Stimulated activated CD4-positive, alpha-beta T cell treated with anti-CD3 and anti-CD28 coated beads, TNF-alpha, amount 100 ng/mL, for 4 hours (primary cell): ENCODE measurements around the gene MFSD6L.

ENCODE experiments used
- DNase-seq, 3 experiments: peaks; one replicate each; pipeline ENCODE4 v3.0.0-alpha.2; 2020; ENCODE audit warnings: low read depth in 3 of 3

Gene MFSD6L, protein sequence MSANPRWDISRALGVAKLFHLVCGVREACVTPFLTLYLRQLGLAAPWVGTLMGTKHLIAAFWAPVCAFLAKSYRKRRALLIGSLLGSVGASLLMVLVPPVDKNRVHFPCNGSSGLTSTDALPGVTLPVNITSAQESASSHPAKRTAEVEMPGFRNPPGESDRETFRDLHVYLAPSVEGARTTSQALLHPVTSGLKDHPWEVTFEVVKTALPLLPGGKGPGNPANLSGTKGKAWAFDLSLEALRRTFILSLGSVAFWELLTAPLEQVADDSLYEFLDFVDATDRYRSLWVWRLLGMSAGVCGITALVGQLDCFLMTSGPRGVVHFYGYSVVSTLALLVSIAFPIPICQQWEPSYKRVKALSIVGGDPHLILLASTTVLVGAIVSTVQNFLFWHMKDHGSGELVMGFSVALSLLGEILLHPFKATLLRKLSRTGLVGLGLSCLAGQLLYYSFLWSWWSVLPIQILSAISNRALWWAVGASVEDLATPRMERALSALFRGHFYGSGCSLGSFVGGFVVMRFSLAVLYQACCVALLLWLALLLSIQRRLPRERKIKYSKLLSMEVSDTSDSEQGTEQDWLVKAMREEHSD

GRCh38 chr17:8798846-8799569, at the start of gene MFSD6L:
Gene MFSD6L (minus strand): TSS chr17:8799365. CDS start chr17:8799120, 245 bp downstream.
- DNase-seq: no peak

GRCh38 chr17:8847891-8848290, 48.7 kb upstream of the MFSD6L start:
- no peak for DNase-seq

DNA sequence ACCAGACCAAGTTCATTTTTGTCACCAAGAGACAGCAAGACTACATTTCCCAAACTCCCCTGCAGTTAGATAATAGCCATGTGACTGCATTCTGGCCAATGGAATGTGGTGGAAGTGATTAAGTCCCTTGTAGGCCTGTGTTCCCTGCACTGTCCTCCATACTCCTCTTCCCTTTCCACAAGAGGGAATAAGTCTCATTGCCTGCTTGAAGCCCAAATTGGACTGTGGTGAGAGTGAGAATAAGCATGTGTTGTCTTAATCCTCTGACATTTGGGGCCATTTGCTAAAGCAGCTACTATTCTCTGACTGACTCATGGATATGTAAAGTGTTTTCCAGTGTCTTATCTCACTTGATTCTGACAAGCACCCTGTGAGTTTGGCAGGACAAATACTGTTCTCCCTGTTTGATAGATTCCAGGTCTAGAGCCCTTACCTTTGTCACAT, 47.6 kb upstream of the MFSD6L start:
- no peak for DNase-seq

DNA sequence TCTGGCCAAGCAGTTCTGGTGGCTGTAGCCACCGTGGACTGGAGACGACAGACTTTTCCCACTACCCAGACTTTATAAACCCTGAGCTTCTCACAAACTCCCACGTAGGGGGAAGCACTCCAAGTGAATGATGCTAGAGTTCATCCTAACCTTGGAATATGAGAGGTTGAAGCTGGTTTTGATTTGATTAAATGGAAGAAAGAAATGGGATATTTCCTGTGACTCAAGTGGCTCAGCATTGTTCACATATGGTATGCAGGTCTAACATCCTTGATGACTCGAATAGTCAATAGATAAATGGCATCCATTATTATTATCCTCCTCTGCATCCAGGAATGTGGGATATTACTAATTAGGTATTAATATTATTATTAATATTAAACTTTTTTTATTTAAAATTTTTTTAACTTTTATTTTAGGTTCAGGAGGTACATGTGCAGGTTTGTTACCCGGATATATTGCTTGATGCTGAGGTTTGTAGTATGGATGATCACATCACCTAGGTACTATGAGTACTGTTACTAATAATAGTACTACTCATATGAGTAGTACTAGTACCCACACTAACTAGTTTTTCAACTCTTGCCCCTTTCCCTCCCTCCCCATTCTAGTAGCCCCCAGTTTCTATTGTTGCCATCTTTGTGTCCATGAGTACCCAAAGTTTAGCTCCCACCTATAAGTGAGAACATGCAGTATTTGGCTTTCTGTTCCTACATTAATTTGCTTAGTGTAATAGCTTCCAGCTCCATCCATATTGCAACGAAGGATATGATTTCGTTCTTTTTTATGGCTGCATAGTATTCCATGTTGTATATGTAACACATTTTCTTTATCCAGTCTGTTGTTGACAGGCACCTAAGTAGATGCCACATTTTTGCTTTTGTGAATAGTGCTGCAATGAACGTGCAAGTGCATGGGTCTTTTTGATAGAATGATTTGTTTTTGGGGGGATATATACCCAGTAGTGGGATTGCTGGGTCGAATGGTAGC, 45.4 kb upstream of the MFSD6L start:
- DNase-seq: no peak

- DNase-seq: no peak
Observed at GRCh38 chr17:8843344-8843743, 44.2 kb upstream of the MFSD6L start.

- DNase-seq: no peak
Observed at GRCh38 chr17:8841844-8842243, 42.7 kb upstream of the MFSD6L start.

DNA sequence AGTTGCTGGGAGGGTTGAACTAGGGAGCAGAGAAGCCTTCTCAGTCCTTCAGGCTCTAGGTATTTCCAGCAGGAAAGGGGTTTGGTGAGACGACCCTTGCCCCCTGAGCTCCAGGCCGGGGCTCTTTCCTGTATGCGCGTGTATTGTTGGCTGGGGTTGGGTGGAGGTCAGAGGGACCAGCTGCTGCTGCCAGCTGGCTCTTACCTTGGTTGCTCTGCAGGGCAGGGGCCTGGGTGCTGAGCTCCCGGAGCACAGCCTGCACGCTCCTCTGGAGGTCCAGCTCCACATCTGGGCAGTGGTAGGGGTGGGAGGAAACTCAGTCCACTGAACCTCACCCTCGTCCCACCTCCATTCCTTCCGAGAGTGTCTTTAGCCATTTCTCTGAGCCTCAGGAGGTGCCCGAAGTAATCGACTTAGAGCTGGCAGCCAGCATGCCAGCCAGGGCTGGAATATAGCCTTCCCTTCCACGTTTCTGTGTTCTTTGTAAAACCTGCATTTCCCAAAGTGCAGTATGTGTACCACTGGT, 40.3 kb upstream of the MFSD6L start:
- no peak for DNase-seq

DNA sequence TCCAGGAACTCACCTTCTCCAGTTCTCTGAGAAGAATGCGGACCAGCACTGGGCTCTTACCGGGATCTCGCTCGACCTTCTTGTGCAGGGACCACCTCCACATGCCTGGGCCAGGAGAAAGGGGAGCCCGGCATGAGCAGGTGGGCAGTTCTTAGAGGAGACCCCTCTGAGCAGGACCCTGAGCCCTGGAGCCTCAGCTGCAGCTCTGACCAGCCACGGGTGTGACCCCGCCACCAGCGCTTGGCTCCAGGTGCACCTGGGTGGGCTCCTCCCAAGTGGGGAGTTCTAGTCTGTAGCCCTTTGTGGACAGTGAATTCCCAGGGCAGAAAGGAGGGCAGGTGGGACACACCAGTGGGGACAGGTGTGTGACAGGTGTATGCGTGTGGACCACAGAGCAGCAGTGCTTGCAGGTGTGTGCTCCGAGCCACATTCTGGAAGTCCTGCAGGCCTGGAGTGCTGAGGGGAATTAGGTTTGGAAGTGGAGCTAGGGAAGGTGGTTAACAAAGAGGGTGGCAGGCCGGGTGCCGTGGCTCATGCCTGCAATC, 39.5 kb upstream of the MFSD6L start:
- DNase-seq: no peak

DNA sequence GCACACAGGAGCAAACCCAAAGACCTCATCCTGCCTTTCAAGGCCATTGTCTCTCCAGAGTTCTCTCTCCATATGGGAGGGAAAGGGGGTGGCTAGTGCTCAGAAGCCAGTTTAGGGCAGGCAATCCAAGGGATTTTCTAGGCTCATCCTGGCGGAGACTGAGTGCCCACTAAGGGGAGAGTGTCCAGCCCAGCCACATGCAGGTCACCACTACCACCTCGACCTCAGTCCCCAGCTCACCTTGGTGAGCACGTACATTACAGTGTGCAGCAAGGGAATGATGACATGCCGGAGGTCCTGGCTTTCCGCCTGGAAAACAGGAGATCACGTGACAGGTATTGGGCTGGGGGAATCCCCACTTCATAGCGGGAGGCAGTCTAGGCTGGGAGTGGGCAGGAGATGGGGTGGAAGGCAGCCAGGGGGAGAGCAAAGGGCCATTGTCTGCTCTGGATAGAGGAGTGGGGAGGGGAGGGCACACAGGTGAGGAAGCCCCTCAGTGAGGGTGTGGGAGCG, 38.5 kb upstream of the MFSD6L start:
- DNase-seq: no peak

- no peak for DNase-seq
Observed at GRCh38 chr17:8836821-8837562, 37.8 kb upstream of the MFSD6L start.

GRCh38 chr17:8835631-8836364, 36.6 kb upstream of the MFSD6L start:
- no peak for DNase-seq

- DNase-seq: no peak
Observed at GRCh38 chr17:8835106-8835505, 35.9 kb upstream of the MFSD6L start.

DNA sequence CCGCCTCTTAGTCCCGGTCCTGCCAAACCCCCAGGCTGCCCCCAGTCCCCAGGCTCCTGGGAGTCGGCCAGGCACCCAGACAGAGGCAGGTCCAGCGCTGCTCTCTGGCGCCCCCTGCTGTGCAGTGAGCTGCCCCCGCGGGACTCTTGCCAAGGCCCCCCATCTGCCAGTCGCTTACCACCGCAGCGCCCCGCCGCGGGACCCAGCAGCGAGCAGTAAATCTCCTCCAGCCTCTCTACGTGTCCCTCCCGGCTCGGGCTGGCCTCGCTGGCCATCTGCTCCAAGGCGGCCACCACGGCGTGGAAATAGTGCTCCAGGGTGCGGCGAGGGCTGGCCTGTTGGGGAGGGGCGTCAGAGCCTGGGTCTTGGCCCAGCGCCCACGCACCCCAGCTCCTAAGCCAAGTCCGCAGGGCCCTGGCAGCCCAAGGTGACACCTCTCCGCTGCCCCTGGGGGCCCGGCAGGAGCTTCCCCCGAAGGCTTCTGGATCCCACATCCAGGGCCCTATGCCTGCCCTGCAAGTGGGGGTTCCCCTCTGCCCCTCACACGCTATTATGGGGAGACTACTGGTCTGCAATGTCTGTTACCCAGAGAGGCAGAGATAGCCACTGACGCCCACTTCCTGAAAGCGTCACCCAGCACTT, 33.7 kb upstream of the MFSD6L start:
- DNase-seq: peak in 1 of 3 experiments; percentile 12

- no peak for DNase-seq
Observed at GRCh38 chr17:8831234-8831849, 32.2 kb upstream of the MFSD6L start.

GRCh38 chr17:8830141-8830540, 31.0 kb upstream of the MFSD6L start:
- no peak for DNase-seq

- no peak for DNase-seq
Observed at GRCh38 chr17:8829036-8829941, 30.1 kb upstream of the MFSD6L start.

GRCh38 chr17:8828517-8828875, 29.3 kb upstream of the MFSD6L start:
- DNase-seq: no peak
